HG03103 (cell line): Measurements from ENCODE around the gene C1orf105.

Experiments
- ATAC-seq: cut with Tn5 transposase; IDR thresholded peaks from one replicate; pipeline ENCODE4 v1.9.1; 2021; ENCODE audit warnings: low read depth; ENCODE audit not compliant: unreplicated experiment

C1orf105 gene

GRCh38 chr1:172517081-172517480 is 96.6 kb downstream of the C1orf105 start:
- ATAC-seq: no peak

GRCh38 chr1:172517545-172517944 is 97.1 kb downstream of the C1orf105 start:
- no peak for ATAC-seq
